GM12875 (cell line): ENCODE measurements around the gene BRD8.
"Not testable (repeated sequence)": the region's sequence is repeated elsewhere in the genome, so short reads cannot be mapped to it uniquely, and the experiment has no call there.

Experiments
- H3K4me3 ChIP-seq: one replicate; pipeline ENCODE4 v1.5.1; 2011; ENCODE audit warnings: low read depth, low read length, control low read depth
- TF ChIP-seq, protein P1 (sequence below): IDR thresholded peaks from 2 replicates; pipeline ENCODE4 v1.5.1; 2011; ENCODE audit warnings: low read depth, mild to moderate bottlenecking, control low read depth, inconsistent platforms, low read length, moderate library complexity, borderline replicate concordance; ENCODE audit not compliant: insufficient read depth

The BRD8 gene

DNA sequence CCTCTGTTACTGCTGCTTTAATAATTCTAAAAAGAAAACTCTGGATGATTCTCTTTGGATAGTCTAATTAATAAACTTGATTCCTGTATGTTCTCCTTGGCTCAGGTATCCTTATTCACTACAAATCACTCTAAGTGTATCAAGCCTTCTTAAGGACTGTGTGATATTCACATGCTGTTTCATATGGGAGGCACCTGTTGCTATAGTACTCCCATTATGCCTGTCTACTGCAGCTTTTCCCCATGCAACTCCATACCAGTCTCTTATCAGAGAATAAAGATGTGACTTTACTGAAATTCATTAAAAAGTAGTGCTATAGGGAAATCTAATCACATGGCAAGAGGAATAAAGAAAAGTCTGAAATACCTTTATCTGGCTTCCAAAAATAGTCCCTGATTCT is 14.7 kb downstream of the BRD8 start:
- H3K4me3 ChIP-seq: no peak overlapping the region
- TF ChIP-seq, protein P1, sequence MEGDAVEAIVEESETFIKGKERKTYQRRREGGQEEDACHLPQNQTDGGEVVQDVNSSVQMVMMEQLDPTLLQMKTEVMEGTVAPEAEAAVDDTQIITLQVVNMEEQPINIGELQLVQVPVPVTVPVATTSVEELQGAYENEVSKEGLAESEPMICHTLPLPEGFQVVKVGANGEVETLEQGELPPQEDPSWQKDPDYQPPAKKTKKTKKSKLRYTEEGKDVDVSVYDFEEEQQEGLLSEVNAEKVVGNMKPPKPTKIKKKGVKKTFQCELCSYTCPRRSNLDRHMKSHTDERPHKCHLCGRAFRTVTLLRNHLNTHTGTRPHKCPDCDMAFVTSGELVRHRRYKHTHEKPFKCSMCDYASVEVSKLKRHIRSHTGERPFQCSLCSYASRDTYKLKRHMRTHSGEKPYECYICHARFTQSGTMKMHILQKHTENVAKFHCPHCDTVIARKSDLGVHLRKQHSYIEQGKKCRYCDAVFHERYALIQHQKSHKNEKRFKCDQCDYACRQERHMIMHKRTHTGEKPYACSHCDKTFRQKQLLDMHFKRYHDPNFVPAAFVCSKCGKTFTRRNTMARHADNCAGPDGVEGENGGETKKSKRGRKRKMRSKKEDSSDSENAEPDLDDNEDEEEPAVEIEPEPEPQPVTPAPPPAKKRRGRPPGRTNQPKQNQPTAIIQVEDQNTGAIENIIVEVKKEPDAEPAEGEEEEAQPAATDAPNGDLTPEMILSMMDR: no peak

DNA sequence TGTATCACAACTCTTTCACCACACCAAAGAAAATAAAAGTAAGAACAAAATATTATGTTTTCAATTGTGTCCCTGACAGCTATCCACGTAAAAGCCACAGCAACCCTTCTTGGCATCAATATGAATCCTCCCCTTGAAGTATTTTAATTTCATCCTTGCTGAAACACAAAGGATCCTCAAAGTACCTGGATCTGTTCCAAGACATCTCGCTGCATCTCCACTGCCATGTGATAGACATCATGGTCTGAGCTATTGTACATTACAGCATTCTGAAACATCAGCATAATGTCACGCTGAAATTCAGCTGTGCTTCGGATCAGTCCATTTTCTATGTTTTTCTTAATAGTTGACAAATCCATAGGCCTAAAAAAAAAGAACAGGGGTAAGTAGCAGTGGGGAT is 17.7 kb downstream of the BRD8 start:
- TF ChIP-seq, protein P1: no peak
- H3K4me3 ChIP-seq: no peak overlapping the region

DNA sequence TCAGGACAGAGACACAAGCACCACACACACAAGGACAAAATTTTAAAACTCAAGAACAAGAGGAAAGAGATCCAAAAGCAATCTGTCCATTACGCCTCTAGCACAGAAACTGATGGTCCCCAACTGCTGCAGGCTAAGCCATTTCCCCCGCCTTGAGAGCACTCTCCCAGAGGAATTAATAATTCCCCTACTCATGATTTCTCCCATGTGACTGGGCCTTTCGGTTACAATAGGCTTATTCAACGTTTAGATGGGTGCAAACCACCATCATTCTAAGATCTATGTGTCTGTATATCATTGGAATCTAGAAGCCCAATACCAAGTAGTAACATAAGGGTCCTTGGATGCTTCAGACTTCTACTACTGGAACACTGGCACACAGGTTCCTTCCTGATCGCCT is 18.8 kb downstream of the BRD8 start:
- TF ChIP-seq, protein P1: no peak

DNA sequence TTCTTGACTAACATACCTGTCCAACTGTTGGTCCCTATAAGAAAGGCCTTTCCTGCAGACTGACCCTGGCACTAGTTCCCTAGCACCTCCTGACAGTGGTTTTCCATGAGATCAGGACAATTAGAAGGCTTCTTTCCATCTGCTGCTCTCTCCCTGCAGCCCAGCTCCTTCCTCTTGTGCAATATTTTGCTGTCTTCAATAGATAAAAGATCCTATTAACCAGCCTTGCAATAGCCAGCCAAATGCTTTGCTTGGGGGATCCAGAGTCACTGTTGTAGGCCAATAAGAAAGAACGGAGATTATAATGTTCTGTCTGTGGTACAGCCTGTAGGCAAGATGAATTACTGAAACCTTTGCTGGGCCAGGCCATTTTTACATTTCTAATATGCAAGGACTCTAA is 20.8 kb downstream of the BRD8 start:
- TF ChIP-seq, protein P1: no peak
- H3K4me3 ChIP-seq: no peak overlapping the region

More for the DNA sequence above, 18.8 kb downstream of the BRD8 start:
- no peak overlapping the region for H3K4me3 ChIP-seq

DNA sequence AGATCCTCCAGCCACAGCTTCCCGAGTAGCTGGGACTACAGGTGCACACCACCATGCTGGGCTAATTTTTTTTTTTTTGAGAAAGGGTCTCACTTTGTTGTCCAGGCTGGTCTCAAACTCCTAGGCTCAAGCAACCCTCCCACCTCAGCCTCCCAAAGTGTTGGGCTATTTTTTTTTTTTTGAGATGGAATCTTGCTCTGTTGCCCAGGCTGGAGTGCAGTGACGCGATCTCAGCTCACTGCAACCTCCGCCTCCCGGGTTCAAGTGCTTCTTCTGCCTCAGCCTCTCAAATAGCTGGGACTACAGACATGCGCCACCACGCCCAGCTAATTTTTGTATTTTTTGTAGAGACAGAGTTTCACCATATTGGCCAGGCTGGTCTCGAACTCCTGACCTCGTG is 22.5 kb downstream of the BRD8 start:
- not testable (repeated sequence) for H3K4me3 ChIP-seq

DNA sequence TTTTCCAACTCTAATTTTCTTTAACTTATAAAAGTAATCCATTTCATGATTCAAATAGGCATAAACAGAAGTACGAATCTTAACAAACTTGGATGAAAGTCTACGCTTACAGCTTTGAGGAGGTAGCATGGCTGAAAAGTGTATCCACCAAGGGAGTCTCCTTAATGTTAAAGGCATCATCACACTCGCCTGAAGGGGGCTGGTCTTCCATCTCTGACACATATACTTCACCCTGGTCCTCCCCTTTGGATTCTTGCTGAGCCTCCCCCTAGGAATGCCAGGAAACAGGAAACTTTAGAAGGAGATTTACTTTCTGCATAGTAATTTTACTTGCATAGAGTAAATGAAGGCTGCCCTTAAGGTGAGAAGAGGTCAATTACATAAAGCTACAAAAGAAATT is 28.9 kb downstream of the BRD8 start:
- TF ChIP-seq, protein P1: no peak
- no peak overlapping the region for H3K4me3 ChIP-seq

DNA sequence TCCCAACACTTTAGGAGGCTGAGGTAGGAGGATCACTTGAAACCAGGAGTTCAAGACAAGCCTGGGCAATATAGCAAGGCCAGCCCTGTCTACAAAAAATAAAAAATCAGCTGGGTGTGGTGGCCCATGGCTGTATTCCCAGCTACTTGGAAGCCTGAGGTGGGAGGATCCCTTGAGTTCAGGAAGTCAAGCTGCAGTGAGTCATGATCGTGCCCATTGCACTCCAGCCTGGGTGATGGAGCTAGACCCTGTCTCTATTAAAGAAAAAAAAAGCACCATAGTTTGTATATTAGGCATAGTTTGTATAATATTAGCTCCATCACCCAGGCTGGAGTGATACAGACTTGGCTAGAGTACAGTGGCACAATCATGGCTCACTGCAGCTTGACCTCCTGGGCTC is 29.6 kb downstream of the BRD8 start:
- no peak overlapping the region for H3K4me3 ChIP-seq
- TF ChIP-seq, protein P1: no peak

DNA sequence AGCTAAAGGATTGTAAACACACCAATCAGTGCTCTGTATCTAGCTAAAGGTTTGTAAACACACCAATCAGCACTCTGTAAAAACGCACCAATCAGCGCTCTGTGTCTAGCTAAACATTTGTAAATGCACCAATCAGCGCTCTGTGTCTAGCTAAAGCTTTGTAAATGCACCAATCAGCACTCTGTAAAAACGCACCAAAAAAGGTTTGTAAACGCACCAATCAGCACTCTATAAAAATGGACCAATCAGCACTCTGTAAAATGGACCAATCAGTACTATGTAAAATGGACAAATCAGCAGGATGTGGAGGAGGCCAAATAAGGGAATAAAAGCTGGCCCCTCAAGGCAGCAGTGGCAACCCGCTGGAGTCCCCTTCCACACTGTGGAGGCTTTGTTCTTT is 34.9 kb downstream of the BRD8 start:
- not testable (repeated sequence) for H3K4me3 ChIP-seq
